GM10847 (cell line): ENCODE data around the gene RELN.

Source experiments
- POLR2A ChIP-seq: IDR thresholded peaks from 2 replicates; pipeline ENCODE4 v1.6.1; 2011; ENCODE audit not compliant: insufficient read length; ENCODE audit errors: extremely low read depth

The RELN gene

GRCh38 chr7:103714376-103714927 lies 275.0 kb downstream of the RELN start:
- TF ChIP-seq POLR2A = no peak

GRCh38 chr7:103712991-103713778 lies 276.3 kb downstream of the RELN start:
- no peak for TF ChIP-seq POLR2A

GRCh38 chr7:103711413-103711812 lies 278.0 kb downstream of the RELN start:
- TF ChIP-seq POLR2A = no peak

GRCh38 chr7:103710247-103710646 lies 279.2 kb downstream of the RELN start:
- TF ChIP-seq POLR2A = no peak

GRCh38 chr7:103706805-103707204 lies 282.7 kb downstream of the RELN start:
- no peak for TF ChIP-seq POLR2A

- TF ChIP-seq POLR2A = no peak
These were observed 283.9 kb downstream of the RELN start for GRCh38 chr7:103705542-103705941.

GRCh38 chr7:103704701-103705100 lies 284.8 kb downstream of the RELN start:
- no peak for TF ChIP-seq POLR2A

GRCh38 chr7:103702982-103703381 lies 286.5 kb downstream of the RELN start:
- TF ChIP-seq POLR2A = no peak

GRCh38 chr7:103702454-103702853 lies 287.0 kb downstream of the RELN start:
- TF ChIP-seq POLR2A = no peak

- no peak for TF ChIP-seq POLR2A
These were observed 290.4 kb downstream of the RELN start for GRCh38 chr7:103699032-103699431.

GRCh38 chr7:103698064-103698463 lies 291.4 kb downstream of the RELN start:
- no peak for TF ChIP-seq POLR2A

- TF ChIP-seq POLR2A = no peak
These were observed 293.9 kb downstream of the RELN start for GRCh38 chr7:103695521-103695920.

GRCh38 chr7:103694304-103694703 lies 295.2 kb downstream of the RELN start:
- TF ChIP-seq POLR2A = no peak

- TF ChIP-seq POLR2A = no peak
These were observed 298.2 kb downstream of the RELN start for GRCh38 chr7:103691291-103691690.

- no peak for TF ChIP-seq POLR2A
These were observed 299.1 kb downstream of the RELN start for GRCh38 chr7:103690242-103690974.

- TF ChIP-seq POLR2A = no peak
These were observed 300.2 kb downstream of the RELN start for GRCh38 chr7:103689255-103689654.

GRCh38 chr7:103687951-103688350 lies 301.5 kb downstream of the RELN start:
- no peak for TF ChIP-seq POLR2A

- TF ChIP-seq POLR2A = no peak
These were observed 302.2 kb downstream of the RELN start for GRCh38 chr7:103687272-103687671.
